HG02759 (cell line): ENCODE data around the gene NDUFB1.

Experiments used
- ATAC-seq: cut with Tn5 transposase; IDR thresholded peaks from one replicate; pipeline ENCODE4 v1.9.1; 2021; ENCODE audit warnings: mild to moderate bottlenecking, moderate library complexity; ENCODE audit not compliant: unreplicated experiment

Gene NDUFB1

GRCh38 chr14:92121670-92122350 lies at the start of gene NDUFB1, which contains the start of gene CPSF2:
NDUFB1 (minus strand) TSS chr14:92121706; CDS start chr14:92117637, 4,069 bp downstream.
CPSF2 (plus strand) TSS chr14:92121969; CDS start chr14:92130985, 9,016 bp downstream.
- ATAC-seq, result peak; percentile 91

- ATAC-seq, result no peak
Observed at GRCh38 chr14:92164958-92165357, 43.5 kb upstream of the NDUFB1 start.

- ATAC-seq, result no peak
Observed at GRCh38 chr14:92161521-92161920, 40.0 kb upstream of the NDUFB1 start.

- ATAC-seq, result no peak
Observed at GRCh38 chr14:92160619-92161018, 39.1 kb upstream of the NDUFB1 start.

- ATAC-seq, result no peak
Observed at GRCh38 chr14:92154283-92154942, 32.9 kb upstream of the NDUFB1 start.

DNA sequence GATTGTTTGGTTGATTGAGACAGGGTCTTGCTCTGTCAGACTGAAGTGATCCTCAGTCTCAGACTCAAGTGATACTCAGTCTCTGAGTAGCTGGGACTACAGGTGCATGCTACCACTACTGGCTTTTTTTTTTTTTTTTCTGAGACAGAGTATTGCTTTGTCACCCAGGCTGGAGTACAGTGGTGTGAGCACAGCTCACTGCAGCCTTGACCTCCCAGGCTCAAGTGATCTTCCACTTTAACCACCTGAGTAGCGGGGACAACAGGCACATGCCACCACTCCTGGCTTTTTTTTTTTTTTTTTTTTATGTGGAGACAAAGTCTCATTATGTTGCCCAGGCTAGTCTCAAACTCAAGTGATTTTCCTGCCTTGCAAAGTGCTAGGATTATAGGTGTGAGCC lies 32.1 kb upstream of the NDUFB1 start:
- no peak for ATAC-seq

DNA sequence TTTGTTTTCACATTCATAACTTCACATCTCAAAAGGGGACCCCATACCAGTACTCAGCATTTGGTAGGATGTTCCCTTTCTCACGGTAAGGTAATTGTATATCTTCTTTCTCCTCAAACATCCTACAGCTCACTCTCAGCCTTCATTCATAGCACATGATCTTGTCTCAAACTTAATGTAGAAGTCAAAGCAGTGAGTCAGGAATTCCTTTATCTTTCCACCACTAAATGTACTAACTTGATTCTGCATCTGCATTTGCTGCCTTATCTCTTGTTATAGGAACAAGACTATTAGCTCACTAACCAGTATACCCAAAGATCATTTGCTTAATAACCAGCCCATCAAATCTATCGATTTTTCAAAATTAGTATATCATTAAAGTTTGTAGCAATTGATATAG lies 23.2 kb upstream of the NDUFB1 start:
- ATAC-seq, result no peak

DNA sequence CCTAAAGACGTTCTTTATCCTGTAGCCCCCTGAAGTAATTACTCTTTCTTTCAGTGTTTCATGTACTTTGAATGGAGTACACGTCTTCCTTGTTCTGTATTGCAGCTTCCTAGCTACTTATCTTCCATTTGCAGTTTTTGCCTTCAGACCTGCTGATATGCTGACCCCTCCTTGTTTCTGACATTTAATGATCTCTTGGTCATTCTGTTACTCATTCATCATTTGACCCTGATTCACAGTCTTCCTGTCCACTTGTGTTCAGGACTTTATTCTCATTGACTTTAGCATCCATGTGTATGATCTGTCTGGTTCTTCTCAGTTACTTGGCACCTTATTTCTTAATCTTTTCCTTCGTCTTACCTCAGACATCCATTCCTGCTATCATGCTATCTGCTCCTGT lies 22.5 kb upstream of the NDUFB1 start:
- no peak for ATAC-seq

DNA sequence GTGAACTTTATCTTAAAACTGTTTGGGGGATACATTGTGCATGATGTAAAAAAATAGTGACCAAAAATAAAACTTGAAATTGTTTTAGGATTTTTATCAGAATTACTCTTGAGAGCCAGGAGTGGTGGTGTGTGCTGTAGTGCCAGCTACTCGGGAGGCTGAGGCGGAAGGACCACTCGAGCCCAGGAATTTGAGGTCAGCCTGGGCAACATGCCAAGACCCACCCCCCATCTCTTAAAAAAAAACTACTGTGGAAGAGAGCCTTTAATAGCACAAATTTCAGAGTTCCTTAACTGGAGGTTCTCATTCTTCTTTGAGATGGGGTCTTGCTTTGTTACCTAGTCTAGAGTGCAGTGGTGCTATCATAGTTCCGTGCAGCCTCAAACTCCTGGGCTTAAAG lies 21.8 kb upstream of the NDUFB1 start:
- no peak for ATAC-seq

DNA sequence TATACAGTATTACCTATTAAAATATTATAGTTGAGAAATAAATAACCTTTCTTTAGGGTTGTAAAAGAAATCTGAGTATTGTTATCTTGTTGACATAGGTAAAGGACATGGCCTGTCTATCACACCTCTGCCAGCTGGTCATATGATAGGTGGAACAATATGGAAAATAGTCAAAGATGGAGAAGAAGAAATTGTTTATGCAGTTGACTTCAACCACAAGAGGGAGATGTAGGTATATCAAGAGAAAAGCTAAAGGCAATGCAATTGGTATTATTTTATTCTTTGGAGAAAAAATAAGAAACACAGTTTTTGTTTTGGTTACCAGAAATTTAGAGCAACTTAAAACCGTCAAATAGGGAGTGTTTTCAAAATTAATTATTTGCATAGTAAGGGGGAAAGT lies 13.8 kb upstream of the NDUFB1 start:
- no peak for ATAC-seq

- ATAC-seq, result no peak
Observed at GRCh38 chr14:92134456-92134855, 12.9 kb upstream of the NDUFB1 start.

DNA sequence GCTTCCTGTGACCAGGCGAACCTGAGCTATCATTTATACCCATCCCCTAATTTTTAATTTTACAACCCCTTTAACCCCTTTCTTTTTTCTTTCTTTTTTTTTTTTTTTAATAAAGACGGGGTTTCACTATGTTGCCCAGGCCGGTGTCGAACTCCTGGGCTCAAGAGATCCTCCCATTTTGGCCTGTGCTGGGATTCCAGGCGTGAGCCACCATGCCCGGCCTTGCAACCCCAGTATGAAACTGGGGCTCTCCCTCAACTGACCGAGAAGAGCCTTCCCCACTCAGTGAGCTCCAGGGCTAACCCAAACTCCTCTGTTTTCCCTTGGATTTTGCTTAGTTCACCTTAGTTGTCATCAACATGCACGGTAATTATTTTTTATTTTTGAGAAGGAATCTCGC lies 1.3 kb upstream of the NDUFB1 start:
- no peak for ATAC-seq

GRCh38 chr14:92122351-92122677 lies 808 bp upstream of the NDUFB1 start:
- ATAC-seq, result peak; percentile 18

DNA sequence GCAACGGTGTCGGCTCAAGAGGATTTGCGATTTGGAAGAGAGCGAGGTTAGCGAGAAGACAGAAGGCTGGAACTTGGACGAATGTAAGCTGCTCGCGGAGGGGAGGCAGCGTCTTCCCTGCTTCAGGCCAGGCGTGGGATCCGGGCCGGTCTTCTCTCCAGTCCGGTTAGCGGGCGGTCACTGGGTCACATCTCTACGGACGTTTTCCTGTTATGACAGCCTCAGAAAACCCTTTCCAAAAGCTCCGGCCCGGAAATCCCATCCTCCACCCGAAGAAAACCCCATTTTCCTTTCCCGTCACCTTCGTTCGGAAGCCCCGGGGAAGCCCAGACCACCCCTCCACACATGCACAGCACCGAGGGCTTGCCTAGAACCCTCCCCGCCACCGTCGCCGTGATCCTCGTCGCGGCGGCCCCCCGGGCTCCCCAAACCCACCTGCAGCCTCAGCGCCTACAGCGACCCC lies 268 bp downstream of the NDUFB1 start:
- ATAC-seq, result no peak

DNA sequence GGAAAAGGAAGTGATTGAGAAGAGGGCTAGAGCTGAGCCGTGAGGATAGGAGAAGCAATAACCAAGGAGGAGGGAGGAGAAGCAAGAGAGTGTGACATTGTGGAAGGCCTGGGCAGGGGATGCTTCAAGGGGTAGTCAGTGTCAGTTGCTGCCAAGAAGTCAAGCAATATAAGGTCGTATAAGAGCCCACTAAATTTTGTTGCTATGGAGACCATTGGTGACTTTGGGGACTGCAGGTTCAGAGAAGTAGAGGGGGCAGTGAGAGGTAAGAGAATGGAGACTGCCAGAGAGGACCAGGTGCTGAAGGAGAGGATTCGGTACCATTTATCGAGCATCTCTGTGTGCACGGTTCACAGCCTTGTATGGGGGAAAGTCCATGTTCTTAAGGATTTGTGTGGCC lies 12.0 kb downstream of the NDUFB1 start:
- ATAC-seq, result no peak

DNA sequence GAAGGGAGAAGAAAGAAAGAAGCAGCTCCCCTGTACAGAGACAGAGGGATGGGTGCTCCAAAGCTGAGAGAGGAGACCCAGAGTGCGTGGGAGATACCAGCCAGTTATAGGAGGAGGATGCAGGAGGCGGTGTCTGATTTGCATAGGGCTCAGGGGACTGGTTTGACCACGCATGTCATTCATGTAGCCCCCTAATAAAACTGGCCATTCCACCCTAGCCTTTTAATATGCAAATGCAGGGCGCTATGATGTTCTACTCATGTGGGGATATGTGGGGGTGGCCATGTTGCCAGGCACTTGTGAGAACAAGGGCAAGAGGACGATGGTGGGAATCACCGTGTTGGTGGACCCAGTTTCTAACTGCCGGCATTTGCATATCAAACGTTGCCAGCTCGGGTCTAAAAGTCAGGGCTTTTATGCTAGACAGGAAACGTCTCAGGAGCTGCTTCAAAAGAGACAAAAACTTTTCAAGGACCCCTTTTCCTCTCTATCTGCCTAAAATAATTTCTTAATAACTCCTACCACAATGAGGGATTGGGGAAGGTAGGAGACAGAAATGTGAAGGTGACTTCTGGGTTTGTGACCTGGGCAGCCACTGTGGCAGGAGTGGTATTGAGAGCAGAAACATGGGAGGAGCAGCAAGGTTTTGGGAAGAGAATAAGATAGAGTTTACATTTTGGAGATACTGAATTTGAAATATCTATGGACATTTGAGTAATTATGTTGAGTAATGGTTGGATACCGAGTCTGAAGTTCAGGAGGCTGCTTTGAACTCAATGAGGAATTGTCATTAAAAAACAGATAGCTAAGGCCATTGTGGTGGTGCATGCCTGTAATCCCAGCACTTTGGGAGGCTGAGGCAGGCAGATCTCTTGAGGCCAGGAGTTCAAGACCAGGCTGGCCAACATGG lies 12.9 kb downstream of the NDUFB1 start:
- ATAC-seq, result no peak

GRCh38 chr14:92106143-92106926 lies 15.2 kb downstream of the NDUFB1 start, which contains the start of gene ATXN3:
ATXN3 (minus strand) TSS chr14:92106582; CDS start chr14:92106552, 30 bp downstream.
- peak; percentile 84 for ATAC-seq

DNA sequence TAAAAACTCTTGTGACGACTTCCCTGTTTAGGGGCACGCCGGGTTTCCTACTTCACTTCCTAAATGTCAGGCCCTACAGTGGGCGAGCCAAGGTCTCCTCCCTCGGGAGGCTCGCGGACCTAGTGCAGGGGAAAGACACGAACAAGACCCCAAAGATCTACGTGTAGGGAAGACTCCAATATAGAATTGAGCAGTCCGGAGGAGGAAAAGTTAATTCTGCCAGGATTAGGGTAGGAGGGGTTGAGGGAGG lies 15.7 kb downstream of the NDUFB1 start:
- peak; percentile 10 for ATAC-seq

- ATAC-seq, result no peak
Observed at GRCh38 chr14:92105073-92105892, 16.2 kb downstream of the NDUFB1 start.

GRCh38 chr14:92103363-92103989 lies 18.0 kb downstream of the NDUFB1 start:
- no peak for ATAC-seq
